ENCODE measurements around the gene NIPAL3. TPM values are rescaled to one million over a fixed set of nuclear protein-coding genes. Genes with fewer than 3 reads are reported as not detected.

Gene NIPAL3
- total RNA-seq, 1 experiment from 2014 or later = 7.7 TPM

- Histone ChIP-seq H2AK5ac (ENCODE audit: insufficient read length, low read length) (no peak overlapping the region), H4K91ac (ENCODE audit: insufficient read length, low read depth, low read length) (no peak overlapping the region), H3K4me1 (ENCODE audit: insufficient read depth, low read length) (peaks cover 4% of the 10 kb centered on the region; the same call in 1 of the 2 replicates), H3T11ph (ENCODE audit: low read length) (no peak overlapping the region), H3K9me3 (ENCODE audit: control insufficient read depth, low read depth, low read length) (no peaks in the 10 kb centered on the region), H4K8ac (replicated peaks; ENCODE audit: insufficient read length, low read depth, low read length) (no peak overlapping the region), H3K79me1 (ENCODE audit: insufficient read depth, low read depth, low read length, poor library complexity, severe bottlenecking) (no peaks in the 10 kb centered on the region), H4K20me1 (ENCODE audit: control insufficient read depth, insufficient read depth, insufficient read length) (no peaks in the 10 kb centered on the region), H3K4me2 (ENCODE audit: insufficient read depth, insufficient read length, low read length) (no peak overlapping the region), H3K27me3 (ENCODE audit: insufficient read depth, low read length) (no peaks in the 10 kb centered on the region), H4K5ac (ENCODE audit: insufficient read length, low read depth, low read length) (no peak overlapping the region), H3K56ac (ENCODE audit: insufficient read length, low read depth, low read length) (no peak overlapping the region), H3K27ac (ENCODE audit: insufficient read length, low read depth, low read length) (no peak overlapping the region), H3K14ac (ENCODE audit: insufficient read depth, low read length) (no peak overlapping the region), H2BK120ac (ENCODE audit: low read depth, low read length, poor library complexity, severe bottlenecking) (no peak overlapping the region), H3K23ac (ENCODE audit: insufficient read length, low read depth, low read length) (no peak overlapping the region), H3K18ac (ENCODE audit: insufficient read length, low read depth, low read length) (no peak overlapping the region), H3K79me2 (ENCODE audit: insufficient read depth, low read length) (no peaks in the 10 kb centered on the region), H2BK5ac (ENCODE audit: insufficient read length, low read length) (no peak overlapping the region), H2AFZ (ENCODE audit: low read length) (no peak overlapping the region), H3K23me2 (ENCODE audit: insufficient read length, low read depth, low read length, poor library complexity, severe bottlenecking) (no peaks in the 10 kb centered on the region), H3K4ac (ENCODE audit: low read depth, low read length) (no peak overlapping the region), H2BK15ac (ENCODE audit: low read depth, low read length) (no peak overlapping the region), H2BK12ac (ENCODE audit: insufficient read length, low read depth, low read length) (no peak overlapping the region), H3K9ac (ENCODE audit: extremely low read depth, insufficient read length, low read length) (no peak overlapping the region), H2BK20ac (ENCODE audit: low read depth, low read length, poor library complexity, severe bottlenecking) (no peak overlapping the region)
- DNase-seq = no peak
- peaks cover 11 to 27% of the 10 kb centered on the region in 2 experiments for H3K4me1 Mint-ChIP-seq
- no peaks in the 10 kb centered on the region for H3K9me3 Mint-ChIP-seq
- TF ChIP-seq CTCF (conservative IDR thresholded peaks at IDR 0.05) = no peak
- no peak overlapping the region for H3K4me3 Mint-ChIP-seq
- no CpG with 5 or more reads among the region's 2 CpGs for WGBS (ENCODE audit: extremely low coverage, insufficient read length, low lambda C conversion rate)
- H3K36me3 Mint-ChIP-seq (ENCODE audit: insufficient read depth in 1 of 3, low read depth in 3 of 3) = no peaks in the 10 kb centered on the region; a peak in 1 of 7 replicates
- no peak overlapping the region for H3K27ac Mint-ChIP-seq
- no peaks in the 10 kb centered on the region for H3K27me3 Mint-ChIP-seq (ENCODE audit: low read depth)
These were observed 61.0 kb downstream of the NIPAL3 start for GRCh38 chr1:24476571-24476970.

Measured in H9 (cell line).